Fibroblast of the conjunctiva (primary cell): ENCODE data around the gene ECD.
A peak's percentile ranks its signal among the peaks of the same experiment; 100 is the strongest.

Experiments
- DNase-seq: peaks from one replicate; pipeline ENCODE4 v3.0.0-alpha.2; 2010; ENCODE audit warnings: low read depth

ECD gene

DNA sequence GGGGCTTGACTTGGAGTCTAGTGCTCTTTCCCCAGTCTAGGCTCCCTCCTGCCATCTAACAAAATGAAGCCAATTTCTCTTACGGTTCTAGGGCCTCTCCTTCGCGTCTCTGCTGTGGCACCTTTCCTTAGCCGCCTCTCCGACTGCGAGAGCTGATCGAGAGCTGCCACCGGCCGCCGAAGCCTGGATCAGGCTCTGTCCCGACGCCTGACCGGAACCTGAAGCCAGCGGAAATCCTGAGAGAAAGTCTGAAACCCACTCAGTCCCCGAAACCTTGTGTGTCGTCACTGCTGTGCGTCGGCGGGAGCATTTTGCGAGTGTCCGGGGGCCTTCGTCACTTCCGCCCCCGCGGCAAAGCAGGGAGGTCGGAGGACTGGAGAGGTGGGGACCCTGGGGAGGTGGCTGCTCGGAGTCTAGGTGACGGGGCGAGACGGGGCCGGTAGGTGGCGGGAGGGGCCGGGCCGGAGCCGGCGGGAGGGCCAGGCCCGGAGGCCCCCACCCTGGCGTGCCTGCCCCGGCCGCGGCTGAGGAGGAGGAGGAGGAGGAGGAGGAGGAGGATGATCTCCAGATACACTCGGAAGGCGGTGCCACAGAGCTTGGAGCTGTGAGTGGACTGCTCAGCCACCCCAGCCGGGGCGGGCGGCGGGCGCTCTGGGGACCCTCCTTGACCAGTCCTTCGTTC, at the start of gene ECD, which contains the start of gene FAM149B1:
TSS of gene ECD (minus strand) at position 226 of the 682 bp plus-strand sequence. CDS start 4,071 bp downstream, outside the sequence.
TSS of gene FAM149B1 (plus strand) at position 337 of the 682 bp plus-strand sequence. CDS start at position 558, 221 bp downstream.
- peak; percentile 76 for DNase-seq

DNA sequence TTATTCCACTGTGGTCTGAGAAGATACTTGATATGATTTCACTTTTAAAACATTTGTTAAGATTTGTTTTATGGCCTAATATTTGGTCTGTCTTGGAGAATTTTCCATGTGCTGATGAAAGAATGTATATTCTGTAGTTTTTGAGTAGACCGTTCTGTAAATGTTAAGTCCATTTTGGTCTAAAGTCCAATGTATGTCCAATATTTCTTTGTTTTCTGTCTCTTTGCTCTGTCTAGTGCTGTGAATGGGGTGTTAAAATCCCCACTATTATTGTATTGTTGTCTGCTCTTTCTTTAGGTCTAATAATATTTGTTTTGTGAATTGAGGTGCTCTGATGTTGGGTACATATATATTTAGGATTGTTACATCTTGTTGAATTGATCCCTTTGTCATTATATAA, 47.9 kb upstream of the ECD start:
- no peak for DNase-seq

DNA sequence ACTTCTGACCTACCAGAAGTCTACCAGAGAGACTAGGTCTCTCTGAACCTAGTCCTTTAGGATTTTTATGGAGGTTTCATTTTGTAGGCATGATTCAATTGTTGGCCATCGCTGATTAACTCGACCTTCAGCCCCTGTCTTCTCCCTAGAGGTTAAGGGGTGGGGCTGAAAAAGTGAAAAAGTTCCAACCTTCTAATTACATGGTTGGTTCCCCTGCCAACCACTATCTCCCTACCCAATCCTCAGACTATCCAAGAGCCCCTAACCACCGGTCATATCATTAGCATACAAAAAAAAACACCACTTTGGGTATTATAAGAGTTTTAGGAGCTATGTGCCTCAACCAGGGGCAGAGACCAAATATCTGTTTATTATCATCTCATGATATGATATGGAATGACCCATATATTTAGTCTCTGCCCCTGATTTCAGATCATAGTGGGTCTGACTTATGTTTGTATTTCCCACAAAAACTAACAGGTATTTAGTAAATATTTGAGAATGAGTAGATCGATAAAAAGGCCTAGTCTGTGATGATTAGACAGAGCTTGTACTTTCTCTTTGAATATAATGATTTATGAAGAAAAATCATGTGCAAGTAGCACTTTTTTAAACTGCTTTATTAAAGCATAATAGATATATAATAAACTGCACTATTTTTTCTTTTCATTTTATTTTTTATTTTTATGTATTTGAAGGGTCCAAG, 43.5 kb upstream of the ECD start:
- DNase-seq = no peak

DNA sequence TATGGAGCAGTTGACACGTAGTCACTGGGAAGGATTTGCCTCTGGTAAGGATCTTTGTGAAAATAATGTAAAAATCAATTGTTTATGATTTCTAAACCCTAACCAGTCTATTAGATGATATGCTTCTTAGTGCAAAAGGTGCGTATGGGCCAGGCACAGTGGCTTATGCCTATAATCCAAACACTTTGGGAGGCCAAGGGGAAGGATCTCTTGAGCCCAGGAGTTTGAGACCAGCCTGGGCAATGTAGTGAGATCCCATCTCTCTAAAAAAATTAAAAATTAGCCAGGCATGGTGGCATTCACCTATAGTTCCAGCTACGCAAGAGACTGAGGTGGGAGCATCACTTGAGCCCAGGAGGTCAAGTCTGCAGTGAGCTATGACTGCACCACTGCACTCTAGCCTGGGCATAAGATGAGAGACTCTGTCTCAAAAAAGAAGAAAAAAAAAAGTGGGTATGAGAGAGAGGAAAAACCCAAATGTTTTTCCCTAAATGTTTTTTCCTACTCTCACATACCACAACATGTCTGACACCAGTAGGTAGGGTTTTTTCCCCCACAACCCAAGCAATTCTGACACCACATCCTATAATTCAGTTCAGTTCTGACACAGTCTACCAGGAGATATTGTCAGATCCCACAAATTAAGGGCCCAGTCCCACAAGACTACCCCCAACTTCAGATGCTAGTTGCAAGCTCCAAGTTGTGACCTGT, 42.7 kb upstream of the ECD start:
- DNase-seq = no peak

DNA sequence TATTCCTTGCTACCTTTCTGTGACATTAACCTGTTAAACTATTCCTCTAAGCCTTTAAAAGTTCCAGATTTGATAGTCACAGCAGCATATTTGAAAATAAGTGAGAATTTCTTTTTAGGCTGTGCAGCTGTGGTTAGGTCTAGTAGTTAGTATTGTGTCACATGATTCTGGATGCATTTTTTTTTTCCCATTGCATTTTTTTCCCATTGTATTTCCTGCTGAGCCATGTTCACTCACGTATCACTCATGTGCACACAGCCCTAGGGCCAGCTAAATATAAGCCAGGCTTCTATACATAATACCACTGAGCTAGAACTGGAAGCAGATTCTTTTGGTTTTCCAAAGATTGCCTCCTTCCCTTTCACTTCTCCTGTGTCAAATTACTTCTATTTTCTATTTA, 41.9 kb upstream of the ECD start:
- no peak for DNase-seq

DNA sequence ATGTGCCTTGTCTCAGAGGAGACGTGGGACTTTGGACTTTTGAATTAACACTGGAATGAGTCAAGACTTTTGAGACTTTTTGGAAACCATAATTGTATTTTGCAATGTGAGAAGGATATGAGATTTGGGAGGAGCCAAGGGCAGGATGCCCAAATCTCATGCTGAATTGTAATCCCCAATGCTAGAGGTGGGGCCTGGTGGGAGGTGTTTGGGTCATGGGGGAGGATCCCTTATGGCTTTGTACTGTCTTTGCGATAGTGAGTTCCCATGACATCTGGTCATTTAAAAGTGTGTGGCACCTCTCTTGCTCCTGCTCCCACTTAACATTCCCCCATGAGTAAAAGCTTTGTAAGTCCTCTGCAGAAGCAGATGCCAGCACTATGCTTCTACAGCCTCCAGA, 40.1 kb upstream of the ECD start:
- no peak for DNase-seq

DNA sequence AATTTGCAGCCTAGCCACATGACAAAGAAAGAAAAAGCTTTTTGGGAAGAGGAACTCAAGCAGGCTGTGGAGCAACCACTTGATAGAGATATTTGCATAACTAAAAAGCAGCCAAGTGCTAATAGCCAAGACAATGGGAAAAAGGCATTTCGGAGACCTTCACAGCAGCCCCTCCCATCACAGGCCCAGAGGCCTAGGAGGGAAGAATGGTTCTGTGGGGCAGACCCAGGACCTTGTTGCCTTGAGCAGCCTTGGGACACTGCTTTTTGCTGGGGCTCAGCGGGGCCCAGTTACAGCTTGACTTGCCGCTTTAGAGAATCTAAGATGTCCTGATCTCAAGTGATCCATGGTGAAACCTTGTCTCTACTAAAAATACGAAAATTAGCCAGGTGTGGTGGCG, 38.6 kb upstream of the ECD start:
- no peak for DNase-seq

DNA sequence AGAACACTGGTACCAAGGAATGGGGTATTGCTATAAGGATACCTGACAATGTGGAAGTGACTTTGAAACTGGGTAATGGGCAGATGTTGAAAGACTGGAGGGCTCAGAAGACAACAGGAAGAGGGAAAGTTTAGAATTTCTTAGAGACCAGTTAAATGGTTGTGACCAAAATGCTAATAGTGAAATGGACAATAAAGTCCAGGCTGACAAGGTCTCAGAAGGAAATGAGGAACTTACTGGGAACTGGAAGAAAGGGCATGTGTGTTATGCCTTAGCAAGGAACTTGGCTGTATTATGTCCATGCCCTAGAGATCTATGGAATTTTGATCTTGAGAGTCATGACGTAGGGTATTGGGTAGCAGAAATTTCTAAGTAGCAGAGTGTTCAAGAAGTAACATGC, 38.1 kb upstream of the ECD start:
- DNase-seq = no peak

DNA sequence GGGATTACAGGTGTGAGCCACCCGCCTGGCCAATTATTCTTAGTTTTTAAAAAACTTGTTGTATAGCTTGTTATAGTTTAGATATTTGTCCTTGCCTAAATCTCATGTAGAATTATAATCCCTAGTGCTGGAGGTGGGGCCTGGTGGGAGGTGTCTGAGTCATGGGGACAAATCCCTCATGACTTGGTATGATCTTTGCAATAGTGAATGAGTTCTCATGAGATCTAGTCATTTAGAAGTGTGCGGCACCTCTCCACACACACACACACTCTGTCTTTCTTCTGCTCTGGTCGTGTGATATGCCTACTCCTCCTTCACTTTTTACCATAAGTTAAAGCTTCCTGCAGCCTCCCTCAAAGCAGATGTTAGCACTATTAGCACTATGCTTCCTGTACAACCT, 37.3 kb upstream of the ECD start:
- DNase-seq = no peak

DNA sequence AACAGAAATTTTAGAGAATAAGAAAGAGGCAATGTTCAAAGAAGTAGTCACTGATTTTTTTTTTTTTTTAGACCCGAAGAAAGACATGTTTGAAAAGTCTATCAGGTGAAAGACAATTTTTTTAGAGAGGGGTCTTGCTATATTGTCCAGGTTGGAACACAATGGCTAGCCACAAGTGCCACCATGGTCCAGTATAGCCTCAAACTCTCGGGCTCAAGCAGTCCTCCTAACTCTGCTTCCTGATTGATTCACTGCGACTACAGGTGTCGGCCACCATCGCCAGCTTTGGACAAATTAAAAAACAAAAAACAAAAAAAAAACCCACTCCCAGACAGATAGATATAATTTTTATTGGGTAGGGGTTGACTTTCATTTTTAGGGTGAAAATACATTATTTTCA, 22.4 kb upstream of the ECD start:
- DNase-seq = no peak

DNA sequence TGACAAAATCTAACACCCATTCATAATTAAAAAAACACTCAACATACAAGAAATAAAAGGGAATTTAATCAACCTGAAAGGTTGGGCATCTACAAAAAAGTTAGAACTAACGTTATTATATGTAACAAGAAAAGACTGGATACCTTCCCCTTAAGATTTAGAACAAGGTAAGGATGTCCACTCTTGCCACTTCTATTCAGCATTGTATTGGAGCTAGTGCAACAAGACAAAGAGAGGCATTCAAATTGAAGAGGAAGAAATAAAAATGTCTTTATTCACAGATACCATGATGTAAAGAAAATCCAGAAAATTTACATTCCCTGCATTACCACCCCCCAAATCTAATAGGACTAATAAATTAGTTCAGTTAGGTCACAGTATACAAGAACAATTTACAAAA, 18.5 kb upstream of the ECD start:
- no peak for DNase-seq

DNA sequence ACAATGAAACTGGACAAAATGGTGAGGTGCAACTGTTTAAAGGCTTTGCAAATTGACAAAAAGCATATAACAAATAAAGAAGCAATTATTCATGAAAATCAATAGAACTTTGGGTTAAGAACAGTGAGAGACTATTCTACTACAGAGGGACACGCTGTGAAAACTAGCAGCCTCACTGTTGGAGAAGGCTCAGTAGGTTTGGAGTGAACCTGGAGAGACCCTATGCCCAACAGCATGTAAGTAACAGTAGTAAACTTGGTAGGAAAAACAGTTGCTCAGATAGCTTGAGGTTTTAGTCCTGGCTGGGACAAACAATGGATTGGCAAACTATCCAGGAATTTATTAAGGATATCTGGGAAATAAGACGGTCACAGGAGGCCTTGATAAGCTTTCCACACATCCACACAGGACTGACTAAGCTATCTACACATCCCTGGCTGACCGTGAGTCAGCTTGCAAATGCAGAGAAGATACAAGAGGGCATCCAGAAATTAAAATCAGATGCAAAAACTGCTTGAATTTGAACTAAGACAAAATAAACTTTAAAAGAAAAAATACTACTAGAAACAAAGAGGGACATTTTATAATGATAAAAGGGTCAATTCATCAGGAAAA, 16.0 kb upstream of the ECD start:
- no peak for DNase-seq

DNA sequence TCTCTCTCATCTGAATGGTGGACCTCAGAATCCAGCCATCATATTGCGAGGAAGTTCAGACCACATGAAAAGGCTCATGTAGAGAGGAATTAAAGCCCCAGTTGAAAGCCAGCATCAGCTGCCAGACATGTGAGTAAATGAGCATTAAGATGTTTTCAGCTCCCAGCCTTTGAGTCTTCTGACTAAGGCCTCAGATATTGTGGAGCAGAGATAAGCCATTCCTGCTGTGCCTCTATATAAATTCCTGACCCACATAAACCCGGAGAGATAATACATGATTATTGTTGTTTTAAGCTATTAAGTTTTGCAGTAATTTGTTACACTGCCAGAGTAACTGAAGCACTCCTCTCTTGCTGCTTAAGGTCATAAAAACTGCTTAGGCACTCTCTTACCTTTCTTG, 14.8 kb upstream of the ECD start:
- no peak for DNase-seq

DNA sequence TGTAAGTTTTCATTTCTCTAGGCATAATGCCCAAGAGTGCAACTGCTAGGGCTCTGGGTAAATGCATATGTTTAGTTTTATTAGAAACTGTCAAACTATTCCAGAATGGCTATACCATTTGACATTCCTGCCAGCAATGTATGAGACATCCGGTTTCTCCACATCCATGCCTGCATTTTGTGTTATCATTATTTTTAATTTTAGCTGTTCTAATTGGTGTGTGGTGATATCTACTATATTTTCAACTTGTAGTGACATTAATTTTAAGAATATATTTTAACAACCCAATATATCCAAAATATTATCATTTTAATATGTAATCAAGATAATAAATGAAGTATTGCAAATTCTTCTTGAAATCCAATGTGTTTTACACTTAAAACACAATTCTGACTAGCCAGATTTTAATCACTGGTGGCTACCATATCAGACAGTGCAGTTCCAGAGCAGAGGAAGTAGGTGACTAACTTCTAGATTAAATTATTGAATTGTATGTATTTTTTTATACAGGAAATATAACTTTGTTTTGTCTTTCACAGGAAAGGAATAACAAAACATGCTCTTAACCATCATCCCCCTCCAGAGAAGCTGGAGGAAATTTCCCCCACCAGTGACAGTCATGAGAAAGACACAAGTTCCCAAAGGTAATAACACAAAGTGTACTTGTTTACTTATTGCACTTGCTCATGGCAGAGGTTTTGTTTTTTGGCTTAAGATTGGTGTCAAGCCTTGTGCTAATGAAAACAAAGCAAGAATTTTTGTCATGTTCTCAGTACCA, 6.5 kb upstream of the ECD start:
- DNase-seq = no peak

DNA sequence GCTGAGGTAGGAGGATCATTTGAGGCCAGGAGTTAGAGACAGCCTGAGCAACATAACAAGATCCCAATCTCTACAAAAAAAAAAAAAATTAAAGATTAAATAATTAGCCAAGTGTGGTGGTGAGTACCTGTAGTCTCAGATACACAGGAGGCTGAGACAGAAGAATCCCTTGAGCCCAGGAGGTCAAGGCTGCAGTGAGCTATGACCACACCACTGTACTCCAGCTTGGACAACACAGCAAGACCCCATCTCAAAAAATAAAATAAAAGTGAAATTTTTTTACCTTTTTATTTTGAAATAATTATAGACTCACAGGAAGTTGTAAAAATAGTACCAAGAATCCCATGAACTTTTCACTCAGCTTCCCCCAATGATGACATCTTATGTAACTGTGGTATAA, 5.1 kb upstream of the ECD start:
- DNase-seq = no peak

DNA sequence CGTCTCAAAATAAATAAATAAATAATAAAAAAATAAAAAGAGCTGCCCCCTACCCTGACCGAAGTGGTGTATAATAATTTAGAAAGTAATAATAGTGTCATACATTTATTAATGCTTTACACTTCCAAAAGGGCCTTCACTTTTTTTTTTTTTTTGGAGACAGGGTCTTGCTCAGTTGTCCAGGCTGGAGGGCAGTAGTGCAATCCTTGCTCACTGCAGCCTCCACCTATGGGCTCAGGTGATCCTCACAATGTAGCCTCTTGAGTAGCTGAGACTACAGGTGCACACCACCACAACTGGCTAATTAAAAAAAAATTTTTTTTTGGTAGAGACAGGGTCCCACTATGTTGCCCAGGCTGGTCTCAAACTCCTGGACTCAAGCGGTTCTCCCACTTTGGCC, 1.5 kb upstream of the ECD start:
- DNase-seq = no peak

DNA sequence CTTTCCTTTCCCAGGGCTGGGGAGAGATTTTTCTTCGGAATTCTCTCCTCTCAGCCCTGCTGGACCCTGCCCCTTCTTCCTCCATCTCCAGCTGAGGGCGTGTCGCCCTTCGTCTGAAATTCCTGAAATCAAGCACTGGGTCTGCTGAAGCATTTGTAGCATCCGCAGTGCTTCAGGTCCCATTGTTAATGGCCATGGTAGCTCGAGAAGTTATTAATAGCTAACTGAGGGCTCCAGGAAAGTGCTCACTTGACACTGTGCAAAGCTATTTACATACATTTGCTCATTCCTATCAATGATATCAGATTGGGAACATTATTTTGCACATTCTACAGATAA, 626 bp upstream of the ECD start:
- DNase-seq = no peak

DNA sequence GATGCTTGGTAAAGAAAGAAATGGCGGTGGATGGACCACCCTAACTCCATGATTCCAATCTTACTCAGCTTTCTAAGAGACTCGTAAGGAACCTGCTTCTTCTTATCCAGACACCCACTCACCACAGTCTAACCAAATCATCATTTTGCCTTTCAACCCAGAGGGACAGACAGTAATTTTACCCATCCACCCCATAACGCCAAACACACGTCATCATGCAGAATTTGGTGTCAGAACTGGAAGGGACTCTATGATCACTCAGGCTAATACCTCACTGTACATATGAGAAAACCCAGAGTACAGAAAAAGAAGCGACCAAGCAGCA, 388 bp downstream of the ECD start:
- no peak for DNase-seq

DNA sequence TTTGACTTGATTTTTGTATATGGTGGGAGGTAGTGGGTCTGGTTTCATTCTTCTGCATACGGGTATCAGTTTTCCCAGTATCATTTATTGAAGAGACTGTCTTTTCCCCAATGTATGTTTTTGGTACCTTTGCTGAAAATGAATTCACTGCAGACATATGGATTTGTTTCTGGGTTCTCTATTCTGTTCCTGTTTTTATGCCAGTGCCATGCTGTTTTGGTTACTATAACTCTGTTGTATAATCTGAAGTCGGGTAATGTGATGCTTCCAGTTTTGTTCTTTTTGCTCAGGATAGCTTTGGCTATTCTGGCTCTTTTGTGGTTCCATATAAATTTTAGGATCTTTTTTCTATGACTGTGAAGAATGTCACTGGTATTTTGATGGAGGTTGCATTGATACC, 836 bp downstream of the ECD start:
- DNase-seq = no peak

DNA sequence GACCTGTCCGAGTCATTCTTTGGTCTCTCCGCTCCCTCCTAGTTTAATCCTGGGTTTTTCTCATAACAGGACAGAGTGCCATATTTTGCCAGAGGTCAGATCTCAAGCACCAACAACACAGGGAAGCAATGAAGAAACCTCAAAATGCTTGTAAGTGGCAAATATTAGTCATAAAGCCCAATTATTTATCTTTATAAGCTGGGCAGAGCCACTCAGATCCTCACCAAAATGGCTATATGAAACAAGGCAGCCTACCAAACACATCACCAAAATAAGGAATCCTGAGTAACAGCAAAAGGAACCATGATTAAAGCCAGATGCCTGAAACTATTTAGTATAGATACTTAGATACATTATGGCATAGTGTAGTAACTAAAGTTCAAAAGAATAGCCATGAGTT, 4.7 kb downstream of the ECD start:
- DNase-seq = peak; percentile 1

DNA sequence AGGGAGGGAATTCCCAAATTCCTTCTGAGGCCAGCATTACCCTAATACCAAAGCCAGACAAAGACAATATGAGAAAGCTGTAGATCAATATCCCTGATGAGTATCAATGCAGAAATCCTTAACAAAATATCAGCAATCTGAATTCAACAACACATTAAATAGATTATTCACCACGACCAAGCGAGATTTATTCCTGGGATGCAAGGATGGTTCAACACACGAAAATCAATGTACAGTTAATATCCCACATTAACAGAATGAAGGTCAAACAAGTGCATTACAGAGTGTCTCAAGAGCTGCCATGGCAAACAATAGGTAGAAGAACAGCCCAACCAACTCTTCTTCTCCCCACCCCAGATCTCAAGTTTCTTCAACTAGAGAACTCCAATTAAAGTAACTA, 6.1 kb downstream of the ECD start:
- DNase-seq = no peak

DNA sequence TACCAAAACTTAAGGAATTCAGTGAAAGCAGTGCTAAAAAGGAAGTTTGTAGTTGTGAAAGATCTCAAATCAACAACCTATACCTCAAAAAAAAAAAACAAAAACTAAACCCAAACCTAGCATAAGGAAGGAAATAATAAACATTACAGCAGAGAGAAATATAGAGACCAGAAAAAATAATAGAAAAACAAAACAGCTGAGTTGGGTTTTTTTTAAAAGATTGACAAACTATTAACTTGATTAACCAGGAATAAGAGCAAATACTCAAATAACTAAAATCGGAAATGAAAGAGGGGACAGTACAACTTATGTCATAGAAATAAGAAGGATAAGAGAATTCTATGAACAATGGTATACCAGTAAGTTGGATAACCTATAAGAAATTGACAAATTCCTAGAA, 6.7 kb downstream of the ECD start:
- DNase-seq = no peak
